Breast epithelium (tissue), 4 donors: ENCODE measurements around the gene LSM12. TPM values are rescaled to one million over a fixed set of nuclear protein-coding genes. Genes with fewer than 3 reads are reported as not detected.

Experiments
- DNase-seq, 2 donors: peaks; one replicate each; pipeline ENCODE4 v3.0.0-alpha.2; 2019; ENCODE audit warnings: low spot score in 2 of 2
- H3K27ac ChIP-seq, 2 donors: fragments of 200-600 bp; sonication (generic) in 1 of 2; one replicate each; pipeline ENCODE4 v1.5.1; 2016 to 2019; ENCODE audit warnings: mild to moderate bottlenecking in 1 of 2
- H3K27me3 ChIP-seq, 2 donors: fragments of 200-600 bp; sonication (generic) in 1 of 2; one replicate each; pipeline versions ENCODE4 v1.5.1 to v1.6.0; 2017 to 2019; ENCODE audit warnings: control low read depth in 1 of 2, mild to moderate bottlenecking in 1 of 2
- H3K36me3 ChIP-seq: fragments of 200-600 bp; one replicate; pipeline ENCODE4 v1.5.1; 2019
- H3K4me1 ChIP-seq, 2 donors: fragments of 200-600 bp; sonication (generic); one replicate each; pipeline ENCODE4 v1.5.1; 2016 to 2019; ENCODE audit warnings: control low read depth in 1 of 2
- H3K4me3 ChIP-seq, 3 donors: fragments of 200-600 bp; sonication (generic); 1 replicate in 2 of 3; 2 replicates in 1 of 3; pipeline ENCODE4 v1.5.1; 2016 to 2019; ENCODE audit warnings: mild to moderate bottlenecking in 3 of 3, moderate library complexity in 2 of 3
- H3K9me3 ChIP-seq, 2 donors: fragments of 200-600 bp; sonication (generic) in 1 of 2; one replicate each; pipeline ENCODE4 v1.5.1; 2016 to 2019; ENCODE audit warnings: control low read depth in 1 of 2
- POLR2A ChIP-seq: fragments of 450-650 bp; IDR thresholded peaks from one replicate; pipeline ENCODE4 v1.6.1; 2016; ENCODE audit warnings: antibody characterized with exemption, mild to moderate bottlenecking, moderate library complexity
- POLR2AphosphoS5 ChIP-seq, 3 donors: sonication (generic); formaldehyde crosslinking; IDR thresholded peaks; one replicate each; pipeline ENCODE4 v1.6.1; 2017; ENCODE audit warnings: antibody characterized with exemption in 3 of 3
- intact Hi-C: fragments of 100-400 bp; cut with DNase I; formaldehyde crosslinking; loops from one replicate; pipeline ENCODE4 v1.15.1; 2023; ENCODE audit warnings: low total_unique reads
- total RNA-seq, 3 donors: library from RNA; depleted of rRNA; stranded (reverse); fragments of >200 nt; gene quantifications; one replicate each; pipeline ENCODE4 v1.1.0, GENCODE V29; 2016
- TF ChIP-seq, protein P1 (sequence below), 3 donors: fragments of 450-650 bp; IDR thresholded peaks; one replicate each; pipeline ENCODE4 v1.5.1; 2016 to 2017; ENCODE audit warnings: antibody characterized with exemption in 3 of 3, mild to moderate bottlenecking in 3 of 3, moderate library complexity in 3 of 3

Gene LSM12
- total RNA-seq, 3 donors from 2014 or later: 36.8 to 45.4 (median 43.6) TPM

DNA sequence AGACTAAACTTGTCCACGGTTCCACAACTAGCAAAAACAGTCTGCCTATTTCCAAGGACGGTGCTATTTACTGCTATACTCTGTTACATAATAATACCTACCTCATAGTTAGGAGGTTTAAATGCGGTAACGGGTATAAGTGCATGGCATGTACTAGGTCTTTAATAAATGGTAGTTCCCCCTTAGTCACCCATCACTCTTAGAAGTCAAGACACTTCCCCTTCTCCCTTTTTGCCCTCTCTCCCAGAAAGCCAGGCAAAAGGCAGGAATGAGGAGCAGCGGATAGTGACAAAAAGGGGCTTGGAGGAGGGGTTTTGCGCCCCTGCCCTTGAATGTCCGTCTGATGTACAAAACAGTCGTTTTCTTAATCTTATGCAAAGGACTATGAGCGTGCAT lies 1.1 kb upstream of the LSM12 start:
- no peaks in the 10 kb centered on the region for H3K9me3 ChIP-seq
- H3K36me3 ChIP-seq: no peaks in the 10 kb centered on the region
- TF ChIP-seq POLR2A (no peak), POLR2AphosphoS5 (IDR thresholded peaks at IDR 0.05) (no peak)
- TF ChIP-seq, protein P1, sequence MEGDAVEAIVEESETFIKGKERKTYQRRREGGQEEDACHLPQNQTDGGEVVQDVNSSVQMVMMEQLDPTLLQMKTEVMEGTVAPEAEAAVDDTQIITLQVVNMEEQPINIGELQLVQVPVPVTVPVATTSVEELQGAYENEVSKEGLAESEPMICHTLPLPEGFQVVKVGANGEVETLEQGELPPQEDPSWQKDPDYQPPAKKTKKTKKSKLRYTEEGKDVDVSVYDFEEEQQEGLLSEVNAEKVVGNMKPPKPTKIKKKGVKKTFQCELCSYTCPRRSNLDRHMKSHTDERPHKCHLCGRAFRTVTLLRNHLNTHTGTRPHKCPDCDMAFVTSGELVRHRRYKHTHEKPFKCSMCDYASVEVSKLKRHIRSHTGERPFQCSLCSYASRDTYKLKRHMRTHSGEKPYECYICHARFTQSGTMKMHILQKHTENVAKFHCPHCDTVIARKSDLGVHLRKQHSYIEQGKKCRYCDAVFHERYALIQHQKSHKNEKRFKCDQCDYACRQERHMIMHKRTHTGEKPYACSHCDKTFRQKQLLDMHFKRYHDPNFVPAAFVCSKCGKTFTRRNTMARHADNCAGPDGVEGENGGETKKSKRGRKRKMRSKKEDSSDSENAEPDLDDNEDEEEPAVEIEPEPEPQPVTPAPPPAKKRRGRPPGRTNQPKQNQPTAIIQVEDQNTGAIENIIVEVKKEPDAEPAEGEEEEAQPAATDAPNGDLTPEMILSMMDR (IDR thresholded peaks at IDR 0.05): no peak
- peaks cover 4 to 5% of the 10 kb centered on the region in 2 donors for H3K4me1 ChIP-seq
- peak overlapping the region; percentile 92 to 99 for H3K27ac ChIP-seq
- no peaks in the 10 kb centered on the region for H3K27me3 ChIP-seq
- intact Hi-C loops: no loop called here
- no peak overlapping the region for H3K4me3 ChIP-seq
- no peak for DNase-seq

DNA sequence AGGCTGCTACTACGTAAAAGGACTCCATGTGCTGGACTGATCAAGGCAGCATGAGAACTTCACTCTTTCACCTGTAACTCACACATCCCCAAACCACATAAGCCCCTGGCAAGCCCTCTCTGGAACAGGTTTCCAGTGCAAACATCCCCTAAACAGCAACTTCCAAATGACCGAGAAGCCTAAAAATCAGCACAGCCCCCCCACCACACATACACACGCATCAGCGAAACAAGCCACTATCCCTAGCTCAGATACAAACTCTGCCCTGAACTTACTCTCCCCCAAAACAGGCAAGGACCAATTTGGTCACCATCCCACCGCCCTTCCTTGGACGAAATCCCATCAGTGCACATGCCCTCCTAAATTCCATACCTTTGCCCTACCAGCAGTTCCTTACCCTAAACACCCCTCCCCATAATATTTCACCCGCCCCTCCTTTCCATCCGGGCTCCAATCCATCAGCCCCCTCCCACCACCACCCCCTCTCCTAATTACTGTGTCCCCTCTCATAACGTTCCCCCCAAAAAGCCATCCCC lies 735 bp downstream of the LSM12 start:
- H3K4me3 ChIP-seq: peak overlapping the region; percentile 77 to 98 (median 86)
- TF ChIP-seq POLR2A (no peak), POLR2AphosphoS5 (IDR thresholded peaks at IDR 0.05) (no peak)
- TF ChIP-seq, protein P1 (IDR thresholded peaks at IDR 0.05): no peak

DNA sequence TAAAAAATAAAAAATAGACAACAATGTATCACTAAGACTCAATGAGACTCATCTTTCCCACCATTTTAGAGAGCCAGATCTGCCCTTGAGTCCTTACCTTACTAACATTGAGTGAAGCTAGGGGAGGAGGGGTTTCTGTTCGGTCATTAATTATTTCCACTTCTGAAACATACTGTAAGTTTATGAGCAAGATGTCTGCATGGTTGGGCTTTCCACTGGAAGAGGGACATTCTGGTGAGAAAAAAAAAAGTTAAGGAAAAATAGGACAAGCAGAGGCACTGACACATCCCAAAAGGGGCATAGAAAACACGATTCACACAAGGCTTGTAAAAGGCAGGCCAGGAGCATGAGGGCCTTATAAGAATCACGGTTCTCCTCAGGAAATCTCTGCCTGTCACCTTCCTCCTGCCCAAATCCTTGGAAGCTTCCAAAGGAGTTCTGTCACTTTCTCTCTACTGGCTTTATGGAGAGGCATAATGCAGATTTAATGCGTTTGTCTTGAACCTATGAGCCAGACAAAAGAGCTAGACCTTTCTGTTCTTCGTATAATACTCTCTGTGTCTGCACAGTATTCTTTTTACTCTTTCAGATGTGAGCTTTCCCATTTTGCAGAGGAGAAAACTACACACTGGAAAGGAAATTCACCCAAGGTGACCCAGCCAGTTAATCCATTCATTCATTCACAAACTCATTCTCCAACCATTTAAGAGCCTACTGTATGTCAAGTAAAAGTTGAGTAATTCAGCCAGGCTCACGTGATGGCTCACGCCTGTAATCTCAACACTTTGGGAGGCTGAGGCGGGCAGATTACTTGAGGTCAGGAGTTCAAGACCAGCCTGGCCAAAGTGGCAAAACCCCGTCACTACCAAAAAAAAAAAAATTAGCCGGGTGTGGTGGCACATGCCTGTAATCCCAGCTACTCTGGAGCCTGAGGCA lies 2.5 kb downstream of the LSM12 start:
- Histone ChIP-seq H3K27me3 (no peaks in the 10 kb centered on the region), H3K4me1 (no peaks in the 10 kb centered on the region), H3K4me3 (no peak overlapping the region), H3K27ac (no peak overlapping the region), H3K36me3 (no peaks in the 10 kb centered on the region), H3K9me3 (no peaks in the 10 kb centered on the region)
- TF ChIP-seq, protein P1 (IDR thresholded peaks at IDR 0.05): no peak
- no peak for TF ChIP-seq POLR2A
- no peak for TF ChIP-seq POLR2AphosphoS5 (IDR thresholded peaks at IDR 0.05)
- intact Hi-C loops: no loop called here
- no peak for DNase-seq

More for the DNA sequence above, 735 bp downstream of the LSM12 start:
- Histone ChIP-seq H3K27me3 (no peaks in the 10 kb centered on the region), H3K9me3 (no peaks in the 10 kb centered on the region), H3K4me1 (no peaks in the 10 kb centered on the region), H3K36me3 (no peaks in the 10 kb centered on the region), H3K27ac (peak overlapping the region; percentile 92 to 99)
- intact Hi-C loops: no loop called here
- DNase-seq: no peak

DNA sequence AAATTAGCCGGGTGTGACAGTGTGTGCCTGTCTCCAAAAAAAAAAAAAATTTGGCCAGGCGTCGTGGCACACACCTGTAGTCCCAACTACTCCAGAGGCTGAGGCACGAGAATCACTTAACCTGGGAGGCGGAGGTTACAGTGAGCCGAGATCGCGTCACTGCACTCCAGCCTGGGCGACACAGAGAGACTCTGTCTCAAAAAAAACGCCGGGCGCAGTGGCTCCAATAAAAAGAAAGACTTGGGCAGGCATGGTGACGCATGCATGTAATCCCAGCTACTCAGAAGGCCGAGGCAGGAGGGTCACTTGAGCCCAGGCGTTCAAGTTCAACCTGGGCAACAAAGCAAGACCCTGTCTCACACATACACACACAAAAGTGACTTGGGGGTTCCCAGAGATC lies 3.6 kb downstream of the LSM12 start:
- Histone ChIP-seq H3K27ac (no peak overlapping the region), H3K36me3 (no peaks in the 10 kb centered on the region), H3K9me3 (no peaks in the 10 kb centered on the region), H3K4me1 (no peaks in the 10 kb centered on the region), H3K27me3 (no peaks in the 10 kb centered on the region), H3K4me3 (no peak overlapping the region)
- no peak for DNase-seq
- TF ChIP-seq POLR2A (no peak), POLR2AphosphoS5 (IDR thresholded peaks at IDR 0.05) (no peak)
- TF ChIP-seq, protein P1 (IDR thresholded peaks at IDR 0.05): no peak
- intact Hi-C loops: no loop called here

DNA sequence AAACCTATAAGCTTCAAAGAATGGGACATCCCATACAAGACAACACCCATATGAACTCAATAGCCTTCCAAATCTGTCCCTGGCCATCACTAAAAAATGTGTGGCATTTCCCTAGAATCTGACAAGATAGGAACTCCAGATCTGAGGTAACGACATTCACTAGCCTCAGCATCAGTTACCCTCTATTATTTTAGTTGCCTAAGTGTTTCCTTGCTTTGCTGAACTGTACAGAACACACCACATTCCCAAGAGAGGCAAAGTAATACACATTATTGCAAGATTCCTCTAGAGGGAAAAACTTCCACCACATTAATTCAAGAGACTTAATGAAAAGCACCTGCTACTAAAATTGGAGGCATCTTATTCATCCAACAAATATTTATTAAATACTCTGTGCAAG lies 5.0 kb downstream of the LSM12 start:
- intact Hi-C loops: no loop called here
- Histone ChIP-seq H3K36me3 (no peaks in the 10 kb centered on the region), H3K4me3 (no peak overlapping the region), H3K4me1 (no peaks in the 10 kb centered on the region), H3K9me3 (no peaks in the 10 kb centered on the region), H3K27ac (no peak overlapping the region), H3K27me3 (no peaks in the 10 kb centered on the region)
- DNase-seq: no peak
- TF ChIP-seq POLR2A (no peak), POLR2AphosphoS5 (IDR thresholded peaks at IDR 0.05) (no peak)
- TF ChIP-seq, protein P1 (IDR thresholded peaks at IDR 0.05): no peak
